ENCODE results near the gene FBXL17.
"Not testable (repeated sequence)": the region's sequence is repeated elsewhere in the genome, so short reads cannot be mapped to it uniquely, and the experiment has no call there.

Gene FBXL17

GRCh38 chr5:108297042-108297601 lies 84.8 kb downstream of the FBXL17 start:
- no peak for DNase-seq

GRCh38 chr5:108295578-108296368 lies 86.1 kb downstream of the FBXL17 start:
- DNase-seq, result no peak

- no peak for DNase-seq
Measured at GRCh38 chr5:108280960-108281569, 100.8 kb downstream of the FBXL17 start.

GRCh38 chr5:108280248-108280647 lies 101.7 kb downstream of the FBXL17 start:
- no peak for DNase-seq

- DNase-seq, result no peak
Measured at GRCh38 chr5:108278285-108279240, 103.3 kb downstream of the FBXL17 start.

GRCh38 chr5:108276187-108277050 lies 105.5 kb downstream of the FBXL17 start:
- DNase-seq, result no peak

- not testable (repeated sequence) for DNase-seq
Measured at GRCh38 chr5:108274080-108274479, 107.8 kb downstream of the FBXL17 start.

GRCh38 chr5:108271127-108271526 lies 110.8 kb downstream of the FBXL17 start:
- no peak for DNase-seq

- DNase-seq, result no peak
Measured at GRCh38 chr5:108266242-108266641, 115.7 kb downstream of the FBXL17 start.

GRCh38 chr5:108264533-108264932 lies 117.4 kb downstream of the FBXL17 start:
- DNase-seq, result no peak

- no peak for DNase-seq
Measured at GRCh38 chr5:108263338-108263737, 118.6 kb downstream of the FBXL17 start.

GRCh38 chr5:108260858-108261170 lies 121.1 kb downstream of the FBXL17 start:
- DNase-seq, result no peak

- DNase-seq, result peak; percentile 73
Measured at GRCh38 chr5:108260117-108260857, 121.6 kb downstream of the FBXL17 start.

- no peak for DNase-seq
Measured at GRCh38 chr5:108259306-108259705, 122.6 kb downstream of the FBXL17 start.

- no peak for DNase-seq
Measured at GRCh38 chr5:108257996-108258395, 123.9 kb downstream of the FBXL17 start.

- DNase-seq, result no peak
Measured at GRCh38 chr5:108255468-108255867, 126.4 kb downstream of the FBXL17 start.

- no peak for DNase-seq
Measured at GRCh38 chr5:108251350-108251749, 130.5 kb downstream of the FBXL17 start.

GRCh38 chr5:108249785-108250426 lies 132.0 kb downstream of the FBXL17 start:
- DNase-seq, result no peak

- no peak for DNase-seq
Measured at GRCh38 chr5:108249095-108249784, 132.7 kb downstream of the FBXL17 start.
